Smooth muscle cell (in vitro differentiated cells): ENCODE results near the gene POPDC2. TPM values are rescaled to one million over a fixed set of nuclear protein-coding genes. Genes with fewer than 3 reads are reported as not detected.

Experiments used
- DNase-seq: peaks from one replicate; lab custom pipeline; 2025; ENCODE audit not compliant: unreplicated experiment; lab: John Stamatoyannopoulos, UW
- H2AFZ ChIP-seq: fragments of 200-600 bp; sonication (generic); 2 replicates; pipeline ENCODE4 v1.6.0; 2016; ENCODE audit warnings: antibody characterized with exemption, low read depth, mild to moderate bottlenecking
- H3F3A ChIP-seq: fragments of 200-600 bp; sonication (generic); 2 replicates; pipeline ENCODE4 v1.6.0; 2017; ENCODE audit warnings: antibody characterized with exemption, low read depth
- H3K27ac ChIP-seq: fragments of 200-600 bp; sonication (generic); 2 replicates; pipeline ENCODE4 v1.5.1; 2016; ENCODE audit warnings: low read depth, mild to moderate bottlenecking
- H3K27me3 ChIP-seq: fragments of 200-600 bp; sonication (generic); 2 replicates; pipeline ENCODE4 v1.6.1; 2016; ENCODE audit warnings: low read depth, mild to moderate bottlenecking
- H3K36me3 ChIP-seq: fragments of 200-600 bp; sonication (generic); 2 replicates; pipeline ENCODE4 v1.5.1; 2016; ENCODE audit warnings: low read depth
- H3K4me1 ChIP-seq: fragments of 200-600 bp; sonication (generic); 2 replicates; pipeline ENCODE4 v1.5.1; 2016; ENCODE audit warnings: low read depth
- H3K4me2 ChIP-seq: fragments of 200-600 bp; sonication (generic); 2 replicates; pipeline ENCODE4 v1.6.0; 2016; ENCODE audit warnings: mild to moderate bottlenecking
- H3K4me3 ChIP-seq: fragments of 200-600 bp; sonication (generic); 2 replicates; pipeline ENCODE4 v1.5.1; 2016; ENCODE audit warnings: mild to moderate bottlenecking
- H3K79me2 ChIP-seq: fragments of 200-600 bp; sonication (generic); 2 replicates; pipeline ENCODE4 v1.6.0; 2016; ENCODE audit warnings: low read depth, mild to moderate bottlenecking
- H3K9ac ChIP-seq: fragments of 200-600 bp; sonication (generic); 2 replicates; pipeline ENCODE4 v1.6.0; 2016; ENCODE audit warnings: low read depth
- H3K9me3 ChIP-seq: fragments of 200-600 bp; sonication (generic); replicated peaks from 2 replicates; pipeline ENCODE4 v1.5.1; 2016; ENCODE audit warnings: low read depth
- H4K20me1 ChIP-seq: fragments of 200-600 bp; sonication (generic); 2 replicates; pipeline ENCODE4 v1.6.0; 2016; ENCODE audit warnings: low read depth
- CTCF ChIP-seq: fragments of 200-600 bp; sonication (generic); IDR thresholded peaks from 2 replicates; pipeline ENCODE4 v1.5.1; 2017; ENCODE audit warnings: borderline replicate concordance, mild to moderate bottlenecking, antibody characterized with exemption; ENCODE audit not compliant: insufficient read depth, poor library complexity, severe bottlenecking
- WGBS: methylation state at CpG from one replicate; pipeline ENCODE4 v1.1.7; 2016; ENCODE audit warnings: low lambda C conversion rate; 5-methylcytosine and 5-hydroxymethylcytosine counted together
- polyA plus RNA-seq: library from polyadenylated mRNA; unstranded; fragments of >200 nt; fragmentation: Nextera tagmentation; extraction: Ambion mirVana; gene quantifications from 2 replicates; pipeline ENCODE4 v1.2.1, GENCODE V29; 2016
- total RNA-seq: library from RNA; depleted of rRNA; stranded (reverse); fragments of >200 nt; gene quantifications from 2 replicates; pipeline ENCODE4 v1.2.3, GENCODE V29; 2014

Gene POPDC2
- total and polyA plus RNA-seq, 2 experiments from 2014 or later: 0.94 to 1.2 TPM

GRCh38 chr3:119625451-119626153 is 34.8 kb downstream of the POPDC2 start:
- Histone ChIP-seq H3F3A (no peaks in the 10 kb centered on the region), H3K27ac (no peak overlapping the region), H2AFZ (no peak overlapping the region), H3K4me3 (no peak overlapping the region), H3K9me3 (no peaks in the 10 kb centered on the region), H3K9ac (no peak overlapping the region), H3K4me1 (no peaks in the 10 kb centered on the region), H3K79me2 (no peaks in the 10 kb centered on the region), H3K36me3 (no peaks in the 10 kb centered on the region), H3K4me2 (no peak overlapping the region), H4K20me1 (no peaks in the 10 kb centered on the region), H3K27me3 (no peaks in the 10 kb centered on the region)
- no peak for TF ChIP-seq CTCF
- DNase-seq: no peak
- WGBS: 63% methylated on average over 8 of the region's 8 CpGs

GRCh38 chr3:119624002-119624720 is 36.2 kb downstream of the POPDC2 start:
- Histone ChIP-seq H3K36me3 (no peaks in the 10 kb centered on the region), H3K4me2 (no peak overlapping the region), H3K27me3 (no peaks in the 10 kb centered on the region), H2AFZ (no peak overlapping the region), H3F3A (no peaks in the 10 kb centered on the region), H3K4me3 (no peak overlapping the region), H3K9ac (no peak overlapping the region), H3K27ac (no peak overlapping the region), H4K20me1 (no peaks in the 10 kb centered on the region), H3K9me3 (no peaks in the 10 kb centered on the region), H3K79me2 (no peaks in the 10 kb centered on the region), H3K4me1 (no peaks in the 10 kb centered on the region)
- DNase-seq: no peak
- no peak for TF ChIP-seq CTCF
- 96% methylated on average over 9 of the region's 9 CpGs for WGBS

DNA sequence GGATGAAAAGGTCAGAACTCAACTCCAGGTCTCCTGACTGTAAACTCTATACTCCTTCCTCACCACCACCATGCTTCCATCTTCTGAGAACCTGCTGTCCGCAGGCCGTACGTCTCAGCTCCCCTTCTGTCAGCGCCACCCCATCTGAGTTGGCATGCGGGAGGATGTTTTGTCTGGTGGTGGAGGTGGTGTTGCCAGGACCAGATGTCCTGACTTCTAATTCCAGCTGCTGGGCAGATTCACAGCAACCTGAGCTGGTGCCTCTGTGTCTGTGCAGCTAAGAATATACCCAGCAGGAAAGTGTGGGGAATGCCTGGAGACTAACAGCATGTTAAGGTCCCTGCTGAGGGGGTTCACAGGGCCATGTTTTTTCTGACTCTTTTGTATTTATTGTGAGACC is 39.5 kb downstream of the POPDC2 start:
- H3F3A ChIP-seq: no peaks in the 10 kb centered on the region
- no peak overlapping the region for H3K4me2 ChIP-seq
- H3K79me2 ChIP-seq: no peaks in the 10 kb centered on the region
- H3K9me3 ChIP-seq: no peaks in the 10 kb centered on the region
- H3K4me1 ChIP-seq: no peaks in the 10 kb centered on the region
- H3K9ac ChIP-seq: no peak overlapping the region
- no peak for DNase-seq
- no peaks in the 10 kb centered on the region for H3K36me3 ChIP-seq
- no peak overlapping the region for H3K27ac ChIP-seq
- no peaks in the 10 kb centered on the region for H3K27me3 ChIP-seq
- H4K20me1 ChIP-seq: no peaks in the 10 kb centered on the region
- 99% methylated on average over 5 of the region's 5 CpGs for WGBS
- TF ChIP-seq CTCF: no peak
- no peak overlapping the region for H2AFZ ChIP-seq
- H3K4me3 ChIP-seq: no peak overlapping the region

DNA sequence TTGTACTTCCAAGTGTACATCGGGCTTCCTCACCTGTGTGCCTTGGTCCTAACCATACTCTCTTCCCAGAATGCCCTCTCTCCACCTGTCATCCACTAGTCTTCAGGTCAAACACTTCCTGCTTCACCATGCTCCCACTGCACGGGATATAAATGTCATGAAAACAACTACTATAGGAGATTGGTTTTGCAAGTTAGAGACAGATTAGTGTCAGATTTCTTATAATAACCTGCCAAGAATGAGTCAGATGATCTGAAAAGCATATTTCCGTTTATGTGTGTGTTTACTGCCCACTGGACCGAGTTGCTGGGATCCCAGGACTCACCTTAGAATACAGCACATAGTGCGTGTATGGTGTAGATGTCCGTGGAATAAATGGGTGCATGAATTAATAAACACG is 41.3 kb downstream of the POPDC2 start:
- 77% methylated on average over 7 of the region's 7 CpGs for WGBS
- no peak overlapping the region for H3K4me2 ChIP-seq
- no peak overlapping the region for H3K4me3 ChIP-seq
- no peaks in the 10 kb centered on the region for H3K27me3 ChIP-seq
- no peak overlapping the region for H3K27ac ChIP-seq
- H3K4me1 ChIP-seq: no peaks in the 10 kb centered on the region
- DNase-seq: no peak
- H4K20me1 ChIP-seq: no peaks in the 10 kb centered on the region
- H3K9ac ChIP-seq: no peak overlapping the region
- H3K36me3 ChIP-seq: no peaks in the 10 kb centered on the region
- H3K9me3 ChIP-seq: no peaks in the 10 kb centered on the region
- no peak for TF ChIP-seq CTCF
- no peak overlapping the region for H2AFZ ChIP-seq
- H3F3A ChIP-seq: no peaks in the 10 kb centered on the region
- no peaks in the 10 kb centered on the region for H3K79me2 ChIP-seq
